Measurements from ENCODE around the gene STK35. TPM values are rescaled to one million over a fixed set of nuclear protein-coding genes. Genes with fewer than 3 reads are reported as not detected.

Gene STK35
- total and polyA plus RNA-seq, 2 of the 13 experiments (the other 11 are each of a cell fraction or from before 2014, with no cell fraction given), result 27.4 to 29.8 TPM

GRCh38 chr20:2066461-2067122, 35.0 kb upstream of the STK35 start (continued):
- TF ChIP-seq ZNF235 (CRISPR knock-in tag; IDR thresholded peaks at IDR 0.05; ENCODE audit: borderline replicate concordance), result no peak
- TF ChIP-seq RCOR2 (CRISPR knock-in tag; IDR thresholded peaks at IDR 0.05), result peak; percentile 93
- TF ChIP-seq ZNF264 (CRISPR knock-in tag; IDR thresholded peaks at IDR 0.05), result peak; percentile 94
- no peak for TF ChIP-seq DZIP1 (CRISPR knock-in tag; IDR thresholded peaks at IDR 0.05)
- 0 out of 2 replicates have a peak, but pooled peaks have one; percentile 20 for TF ChIP-seq FLYWCH1 (CRISPR knock-in tag; IDR thresholded peaks at IDR 0.05)
- TF ChIP-seq NONO (IDR thresholded peaks at IDR 0.05), result no peak
- peak; percentile 41; the same call in 1 of the 2 replicates for TF ChIP-seq NONO (CRISPR knock-in tag; conservative IDR thresholded peaks at IDR 0.05)
- TF ChIP-seq CEBPZ (IDR thresholded peaks at IDR 0.05; ENCODE audit: low read length), result no peak
- no peak for TF ChIP-seq HNRNPL (IDR thresholded peaks at IDR 0.05; ENCODE audit: low read depth, low read length)
- no peak for TF ChIP-seq ZFP36 (IDR thresholded peaks at IDR 0.05; ENCODE audit: borderline replicate concordance, low read depth, low read length, partially characterized antibody)
- peak; percentile 54; the same call in 1 of the 2 replicates for TF ChIP-seq GMEB1 (CRISPR knock-in tag; IDR thresholded peaks at IDR 0.05; ENCODE audit: borderline replicate concordance)
- TF ChIP-seq E2F2 (CRISPR knock-in tag; IDR thresholded peaks at IDR 0.05; ENCODE audit: borderline replicate concordance), result no peak
- TF ChIP-seq ZNF720 (CRISPR knock-in tag; IDR thresholded peaks at IDR 0.05), result no peak
- no peak for TF ChIP-seq ZNF589 (CRISPR knock-in tag; conservative IDR thresholded peaks at IDR 0.05)
- TF ChIP-seq IRX3 (CRISPR knock-in tag; IDR thresholded peaks at IDR 0.05; ENCODE audit: borderline replicate concordance, low read depth), result no peak
- TF ChIP-seq ZNF772 (CRISPR knock-in tag; IDR thresholded peaks at IDR 0.05), result peak; percentile 49; the same call in 1 of the 2 replicates
- TF ChIP-seq HDAC1 (CRISPR knock-in tag; IDR thresholded peaks at IDR 0.05), result peak; percentile 58; the same call in 1 of the 2 replicates
- no peak for TF ChIP-seq MAFG (CRISPR knock-in tag; IDR thresholded peaks at IDR 0.05)
- TF ChIP-seq ZNF547 (CRISPR knock-in tag; IDR thresholded peaks at IDR 0.05), result no peak
- TF ChIP-seq MED13 (CRISPR knock-in tag; IDR thresholded peaks at IDR 0.05), result 0 out of 2 replicates have a peak, but pooled peaks have one; percentile 30
- TF ChIP-seq STAG1 (CRISPR knock-in tag; IDR thresholded peaks at IDR 0.05), result peak; percentile 13; the same call in 1 of the 2 replicates

Data from HepG2 (cell line).